Left ventricle myocardium inferior (tissue), 1 donor: ENCODE measurements around the gene CRK. TPM values are rescaled to one million over a fixed set of nuclear protein-coding genes. Genes with fewer than 3 reads are reported as not detected.

Source experiments
- DNase-seq: peaks from one replicate; pipeline ENCODE4 v3.0.0-alpha.2; 2020
- H3K27ac ChIP-seq: fragments of 200-600 bp; replicated peaks from 2 replicates; pipeline ENCODE4 v1.8.0; 2021
- H3K27me3 ChIP-seq: fragments of 200-600 bp; 2 replicates; pipeline ENCODE4 v1.8.0; 2021; ENCODE audit warnings: low read depth
- H3K36me3 ChIP-seq: fragments of 200-600 bp; 2 replicates; pipeline ENCODE4 v1.8.0; 2021
- H3K4me1 ChIP-seq: fragments of 200-600 bp; 2 replicates; pipeline ENCODE4 v1.8.0; 2021
- H3K4me3 ChIP-seq: fragments of 200-600 bp; 2 replicates; pipeline ENCODE4 v1.8.0; 2021; ENCODE audit warnings: mild to moderate bottlenecking, moderate library complexity
- H3K9me3 ChIP-seq: fragments of 200-600 bp; replicated peaks from 2 replicates; pipeline ENCODE4 v1.8.0; 2021
- intact Hi-C: fragments of 100-400 bp; cut with micrococcal nuclease; formaldehyde crosslinking; loops from one replicate; pipeline ENCODE4 v1.11.0; 2022
- total RNA-seq: library from RNA; stranded (reverse); fragmentation: NEBNext Ultra II Directional; extraction: Animal tissue kit (Norgen Biotek cat#: 25700); gene quantifications from one replicate; pipeline ENCODE4 v1.2.1, GENCODE V29; 2021
- TF ChIP-seq, protein P1 (sequence below): fragments of 200-600 bp; IDR thresholded peaks from 2 replicates; pipeline ENCODE4 v1.8.0; 2021; ENCODE audit warnings: antibody characterized with exemption, mild to moderate bottlenecking, borderline replicate concordance
- donor health status: DM: no; HTN: yes; CAD: no; lungs with severe emphysema.

CRK gene
- total RNA-seq, 1 donor from 2014 or later = 37.5 TPM

DNA sequence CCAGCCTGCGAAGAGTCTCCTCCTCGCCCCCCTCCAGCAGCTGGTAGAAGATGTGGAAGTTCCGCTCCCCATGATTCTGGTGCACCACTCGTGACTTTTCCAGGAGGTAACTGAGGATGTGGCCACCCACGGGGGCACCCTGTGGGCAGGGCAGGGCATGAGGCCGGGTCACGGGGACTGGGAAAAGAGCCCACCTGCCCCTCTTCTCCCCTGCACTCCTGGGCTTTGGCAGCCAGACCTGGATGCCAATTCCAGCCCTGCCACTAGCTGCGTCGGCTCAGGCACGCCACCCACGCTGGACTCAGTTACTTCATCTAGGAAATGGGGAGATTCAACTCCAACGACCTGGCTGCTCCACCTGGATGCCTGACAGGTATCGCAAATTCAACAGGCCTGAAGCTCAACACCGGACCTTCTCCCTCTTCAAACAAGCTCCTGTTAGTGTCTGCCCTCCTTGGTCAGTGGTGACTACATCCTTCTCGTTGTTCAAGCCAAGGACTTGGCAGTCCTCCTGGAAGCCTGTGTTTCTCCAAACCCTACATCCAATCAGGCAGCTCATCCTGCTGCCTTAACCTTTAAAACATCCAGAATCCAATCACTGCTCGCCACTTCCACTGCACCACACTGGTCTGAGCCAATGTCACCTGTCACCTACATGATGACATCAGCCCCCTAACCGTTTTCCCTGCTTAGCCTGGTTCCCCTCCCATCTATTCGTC, 24.9 kb upstream of the CRK start:
- Histone ChIP-seq H3K4me3 (no peak overlapping the region), H3K9me3 (no peaks in the 10 kb centered on the region), H3K27ac (peak overlapping the region; percentile 67), H3K4me1 (peaks cover 54% of the 10 kb centered on the region), H3K27me3 (no peaks in the 10 kb centered on the region), H3K36me3 (peaks cover 81% of the 10 kb centered on the region)
- intact Hi-C loops = no loop called here
- no peak for DNase-seq
- TF ChIP-seq, protein P1, sequence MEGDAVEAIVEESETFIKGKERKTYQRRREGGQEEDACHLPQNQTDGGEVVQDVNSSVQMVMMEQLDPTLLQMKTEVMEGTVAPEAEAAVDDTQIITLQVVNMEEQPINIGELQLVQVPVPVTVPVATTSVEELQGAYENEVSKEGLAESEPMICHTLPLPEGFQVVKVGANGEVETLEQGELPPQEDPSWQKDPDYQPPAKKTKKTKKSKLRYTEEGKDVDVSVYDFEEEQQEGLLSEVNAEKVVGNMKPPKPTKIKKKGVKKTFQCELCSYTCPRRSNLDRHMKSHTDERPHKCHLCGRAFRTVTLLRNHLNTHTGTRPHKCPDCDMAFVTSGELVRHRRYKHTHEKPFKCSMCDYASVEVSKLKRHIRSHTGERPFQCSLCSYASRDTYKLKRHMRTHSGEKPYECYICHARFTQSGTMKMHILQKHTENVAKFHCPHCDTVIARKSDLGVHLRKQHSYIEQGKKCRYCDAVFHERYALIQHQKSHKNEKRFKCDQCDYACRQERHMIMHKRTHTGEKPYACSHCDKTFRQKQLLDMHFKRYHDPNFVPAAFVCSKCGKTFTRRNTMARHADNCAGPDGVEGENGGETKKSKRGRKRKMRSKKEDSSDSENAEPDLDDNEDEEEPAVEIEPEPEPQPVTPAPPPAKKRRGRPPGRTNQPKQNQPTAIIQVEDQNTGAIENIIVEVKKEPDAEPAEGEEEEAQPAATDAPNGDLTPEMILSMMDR = no peak

DNA sequence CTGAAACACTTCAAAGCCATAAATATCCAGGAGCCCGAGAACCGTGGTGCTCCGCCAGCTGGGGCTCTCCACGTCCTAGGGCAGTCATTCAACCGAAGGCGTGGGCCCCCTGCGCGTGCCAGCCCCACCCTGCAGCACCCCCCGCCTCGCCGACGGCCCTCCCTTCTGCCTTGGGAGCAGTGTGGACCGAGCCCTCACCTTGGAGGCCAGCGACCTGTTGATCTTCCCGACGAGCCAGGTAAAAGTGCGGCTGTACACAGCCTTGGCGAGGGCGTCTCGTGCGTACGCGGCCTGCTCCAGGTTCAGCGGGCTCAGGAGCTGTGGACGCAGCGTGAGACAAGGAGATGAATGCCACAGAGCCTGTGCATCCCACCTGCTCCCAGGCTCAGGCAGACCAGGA, 22.4 kb upstream of the CRK start:
- Histone ChIP-seq H3K36me3 (peaks cover 96% of the 10 kb centered on the region), H3K4me1 (peaks cover 45% of the 10 kb centered on the region), H3K9me3 (no peaks in the 10 kb centered on the region), H3K27me3 (no peaks in the 10 kb centered on the region), H3K27ac (no peak overlapping the region), H3K4me3 (no peak overlapping the region)
- TF ChIP-seq, protein P1 = no peak
- intact Hi-C loops = no loop called here
- DNase-seq = no peak

DNA sequence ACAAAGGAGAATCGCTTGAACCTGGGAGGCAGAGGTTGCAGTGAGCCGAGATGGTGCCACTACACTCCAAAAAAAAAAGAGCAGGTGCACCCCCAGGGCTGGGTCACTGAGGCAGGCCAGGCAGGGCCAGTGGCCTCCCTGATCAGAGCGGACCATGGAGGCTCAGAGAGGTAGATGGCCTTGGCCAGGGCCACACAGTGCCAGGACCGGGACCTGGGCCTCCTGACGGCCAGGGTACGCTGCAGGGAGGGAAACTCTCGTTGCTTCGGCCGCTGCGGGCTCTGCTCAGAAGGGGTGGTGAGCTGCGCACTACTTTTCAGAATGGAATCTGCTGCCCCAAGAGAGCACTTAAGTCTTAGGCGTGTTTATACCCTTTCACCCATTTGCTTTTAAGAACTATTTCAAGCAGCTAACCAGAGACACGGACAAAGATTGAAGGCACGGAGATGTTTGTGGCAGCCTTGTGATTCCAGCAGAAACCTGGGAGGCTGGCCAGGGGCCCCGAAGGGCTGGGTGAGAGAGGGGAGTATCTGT, 19.4 kb upstream of the CRK start:
- no peak overlapping the region for H3K4me3 ChIP-seq
- intact Hi-C loops = no loop called here
- no peak for DNase-seq
- H3K9me3 ChIP-seq = no peaks in the 10 kb centered on the region
- TF ChIP-seq, protein P1 = no peak
- H3K4me1 ChIP-seq = peaks cover 25% of the 10 kb centered on the region
- no peaks in the 10 kb centered on the region for H3K27me3 ChIP-seq
- H3K27ac ChIP-seq = peak overlapping the region; percentile 4
- peaks cover 100% of the 10 kb centered on the region for H3K36me3 ChIP-seq

DNA sequence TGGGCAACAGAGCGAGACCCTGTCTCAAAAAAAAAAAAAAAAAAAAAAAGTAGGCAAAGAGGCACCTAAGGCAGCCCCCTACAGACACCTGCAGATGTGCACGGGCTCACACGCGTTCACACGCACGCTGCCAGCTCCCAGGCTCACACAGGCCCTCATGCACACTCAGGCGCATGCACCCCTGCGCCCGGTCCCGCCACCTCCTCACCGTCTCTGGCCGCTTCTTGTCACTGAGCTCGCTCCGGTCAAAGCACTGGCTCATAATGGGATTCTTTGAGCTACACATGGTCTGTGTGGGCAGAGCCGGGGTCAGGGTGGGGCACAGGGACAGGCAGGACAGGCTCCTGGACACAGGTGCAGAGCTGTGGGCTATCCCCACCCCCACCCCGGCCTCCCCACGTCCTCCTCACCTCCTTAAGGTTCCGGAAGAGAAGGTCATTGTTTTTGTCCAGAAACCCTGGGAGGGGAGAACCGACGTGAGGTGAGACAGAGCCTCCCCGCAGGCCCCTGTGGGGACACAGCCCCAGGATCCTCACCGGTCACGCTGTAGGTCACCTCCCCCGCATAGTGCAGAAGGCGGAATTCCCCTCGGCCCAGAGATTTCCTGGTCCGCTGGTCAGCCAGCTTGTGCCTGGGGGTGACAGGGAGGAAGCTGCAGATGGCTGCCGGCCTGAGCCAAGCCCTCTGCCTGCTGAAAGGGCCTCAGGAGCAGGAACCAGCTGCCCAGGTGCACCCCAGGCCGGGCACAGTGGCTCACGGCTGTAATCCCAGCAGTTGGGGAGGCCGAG, 18.6 kb upstream of the CRK start:
- Histone ChIP-seq H3K36me3 (peaks cover 100% of the 10 kb centered on the region), H3K27ac (peak overlapping the region; percentile 4), H3K4me3 (no peak overlapping the region), H3K27me3 (no peaks in the 10 kb centered on the region), H3K9me3 (no peaks in the 10 kb centered on the region), H3K4me1 (peaks cover 25% of the 10 kb centered on the region)
- intact Hi-C loops = no loop called here
- TF ChIP-seq, protein P1 = no peak
- DNase-seq = no peak

DNA sequence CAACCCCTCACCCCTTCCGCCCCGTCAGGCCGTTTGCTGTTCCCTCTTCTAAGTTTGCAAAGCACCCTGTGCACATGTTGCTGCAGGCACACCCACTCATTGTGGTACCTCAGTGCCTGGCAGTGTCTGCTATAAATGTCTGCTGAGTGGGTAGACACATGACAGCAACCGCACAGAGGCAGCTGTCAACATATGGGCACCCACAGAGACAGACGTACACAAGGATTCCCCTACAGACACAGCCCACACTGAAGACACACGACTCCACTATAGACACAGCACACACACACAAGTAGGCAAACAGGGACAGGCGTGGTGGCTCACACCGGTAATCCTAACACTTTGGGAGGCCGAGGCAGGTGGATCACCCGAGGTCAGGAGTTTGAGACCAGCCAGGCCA, 17.8 kb upstream of the CRK start:
- peaks cover 100% of the 10 kb centered on the region for H3K36me3 ChIP-seq
- intact Hi-C loops = no loop called here
- DNase-seq = no peak
- no peak overlapping the region for H3K27ac ChIP-seq
- no peaks in the 10 kb centered on the region for H3K9me3 ChIP-seq
- H3K4me3 ChIP-seq = no peak overlapping the region
- TF ChIP-seq, protein P1 = no peak
- H3K4me1 ChIP-seq = peaks cover 25% of the 10 kb centered on the region
- H3K27me3 ChIP-seq = no peaks in the 10 kb centered on the region
